ENCODE results near the gene SPRR3.

Gene SPRR3

GRCh38 chr1:152968248-152968647 is 33.3 kb upstream of the SPRR3 start:
- Histone ChIP-seq H3K4me1 (ENCODE audit: insufficient read depth, low read length, severe bottlenecking) (no peaks in the 10 kb centered on the region), H3K9me2 (ENCODE audit: low read depth, low read length) (no peaks in the 10 kb centered on the region), H3F3A (ENCODE audit: insufficient read depth, low read length) (no peaks in the 10 kb centered on the region), H4K20me1 (ENCODE audit: insufficient read depth, low read length) (no peaks in the 10 kb centered on the region), H3K27ac (ENCODE audit: low read depth, low read length, poor library complexity, severe bottlenecking) (no peak overlapping the region), H3K36me3 (ENCODE audit: insufficient read depth, low read length) (no peaks in the 10 kb centered on the region), H3K9me3 (ENCODE audit: low read length) (no peaks in the 10 kb centered on the region), H3K79me2 (ENCODE audit: insufficient read depth, low read length) (no peaks in the 10 kb centered on the region), H3K4me3 (ENCODE audit: low read depth, low read length, poor library complexity, severe bottlenecking) (no peak overlapping the region), H3K9ac (ENCODE audit: low read length) (no peak overlapping the region), H2AFZ (ENCODE audit: low read length) (no peak overlapping the region), H3K27me3 (ENCODE audit: insufficient read depth, low read length) (no peaks in the 10 kb centered on the region), H3K4me2 (ENCODE audit: low read length) (no peak overlapping the region)
- TF ChIP-seq EZH2 (IDR thresholded peaks at IDR 0.05; ENCODE audit: borderline replicate concordance, low read length) = no peak
- TF ChIP-seq CTCF (IDR thresholded peaks at IDR 0.05; ENCODE audit: low read length) = no peak

- Histone ChIP-seq H3K36me3 (ENCODE audit: insufficient read depth, low read length) (no peaks in the 10 kb centered on the region), H3K27me3 (ENCODE audit: insufficient read depth, low read length) (no peaks in the 10 kb centered on the region), H3K9me3 (ENCODE audit: low read length) (no peaks in the 10 kb centered on the region), H3F3A (ENCODE audit: insufficient read depth, low read length) (no peaks in the 10 kb centered on the region), H3K4me2 (ENCODE audit: low read length) (no peak overlapping the region), H3K9ac (ENCODE audit: low read length) (no peak overlapping the region), H3K4me3 (ENCODE audit: low read depth, low read length, poor library complexity, severe bottlenecking) (no peak overlapping the region), H3K27ac (ENCODE audit: low read depth, low read length, poor library complexity, severe bottlenecking) (no peak overlapping the region), H3K9me2 (ENCODE audit: low read depth, low read length) (no peaks in the 10 kb centered on the region), H3K4me1 (ENCODE audit: insufficient read depth, low read length, severe bottlenecking) (no peaks in the 10 kb centered on the region), H2AFZ (ENCODE audit: low read length) (no peak overlapping the region), H3K79me2 (ENCODE audit: insufficient read depth, low read length) (no peaks in the 10 kb centered on the region), H4K20me1 (ENCODE audit: insufficient read depth, low read length) (no peaks in the 10 kb centered on the region)
- no peak for TF ChIP-seq EZH2 (IDR thresholded peaks at IDR 0.05; ENCODE audit: borderline replicate concordance, low read length)
- no peak for TF ChIP-seq CTCF (IDR thresholded peaks at IDR 0.05; ENCODE audit: low read length)
Observed at GRCh38 chr1:152969036-152969435, 32.5 kb upstream of the SPRR3 start.

- Histone ChIP-seq H3K27ac (ENCODE audit: low read depth, low read length, poor library complexity, severe bottlenecking) (no peak within 1 kb of the TSS), H3F3A (ENCODE audit: insufficient read depth, low read length) (no peaks in the 10 kb centered on the region), H3K4me2 (ENCODE audit: low read length) (no peak within 1 kb of the TSS), H3K9ac (ENCODE audit: low read length) (no peak within 1 kb of the TSS), H3K9me2 (ENCODE audit: low read depth, low read length) (no peaks in the 10 kb centered on the region), H3K4me3 (ENCODE audit: low read depth, low read length, poor library complexity, severe bottlenecking) (no peak within 1 kb of the TSS), H3K36me3 (ENCODE audit: insufficient read depth, low read length) (no peaks in the 10 kb centered on the region), H2AFZ (ENCODE audit: low read length) (no peak within 1 kb of the TSS), H4K20me1 (ENCODE audit: insufficient read depth, low read length) (no peaks in the 10 kb centered on the region), H3K9me3 (ENCODE audit: low read length) (no peaks in the 10 kb centered on the region), H3K27me3 (ENCODE audit: insufficient read depth, low read length) (no peaks in the 10 kb centered on the region), H3K79me2 (ENCODE audit: insufficient read depth, low read length) (no peaks in the 10 kb centered on the region), H3K4me1 (ENCODE audit: insufficient read depth, low read length, severe bottlenecking) (no peaks in the 10 kb centered on the region)
- TF ChIP-seq EZH2 (IDR thresholded peaks at IDR 0.05; ENCODE audit: borderline replicate concordance, low read length) = no peak
- TF ChIP-seq CTCF (IDR thresholded peaks at IDR 0.05; ENCODE audit: low read length) = no peak
Observed at GRCh38 chr1:152970495-152970894, 31.1 kb upstream of the SPRR3 start, which contains the start of gene SPRR4. SPRR4 (plus strand) TSS chr1:152970648; CDS start chr1:152971891, 1,243 bp downstream.

All from OCI-LY1 (cell line).